ENCODE data around the gene TMTC2.

GRCh38 chr12:82877963-82878362 is 191.3 kb downstream of the TMTC2 start:
- TF ChIP-seq EZH2 (IDR thresholded peaks at IDR 0.05; ENCODE audit: borderline replicate concordance, low read depth, low read length, severe bottlenecking), result no peak
- no peak for TF ChIP-seq CTCF (IDR thresholded peaks at IDR 0.05; ENCODE audit: extremely low read depth in 1 of 2, insufficient read depth in 1 of 2, low read depth in 1 of 2, low read length in 2 of 2)
- no peak for TF ChIP-seq POLR2A (IDR thresholded peaks at IDR 0.05; ENCODE audit: low read depth, low read length)
- no peak for TF ChIP-seq POLR2AphosphoS5 (IDR thresholded peaks at IDR 0.05; ENCODE audit: insufficient read depth, low read depth, low read length)
